RKO (cell line): ENCODE results near the gene ATG4B.
"Not testable (repeated sequence)": the region's sequence is repeated elsewhere in the genome, so short reads cannot be mapped to it uniquely, and the experiment has no call there.

Experiments used
- DNase-seq: peaks from one replicate; pipeline ENCODE4 v3.0.0-alpha.2; 2016; ENCODE audit warnings: low spot score

The ATG4B gene

GRCh38 chr2:241640165-241640795 lies 2.8 kb downstream of the ATG4B start:
- no peak for DNase-seq

GRCh38 chr2:241641631-241642030 lies 4.1 kb downstream of the ATG4B start:
- no peak for DNase-seq

GRCh38 chr2:241645056-241645914 lies 7.8 kb downstream of the ATG4B start:
- DNase-seq: no peak

GRCh38 chr2:241645915-241646645 lies 8.6 kb downstream of the ATG4B start:
- no peak for DNase-seq

GRCh38 chr2:241648453-241648852 lies 11.0 kb downstream of the ATG4B start:
- no peak for DNase-seq

GRCh38 chr2:241649404-241649803 lies 11.9 kb downstream of the ATG4B start:
- no peak for DNase-seq

GRCh38 chr2:241649927-241650326 lies 12.4 kb downstream of the ATG4B start:
- no peak for DNase-seq

GRCh38 chr2:241652142-241652541 lies 14.6 kb downstream of the ATG4B start:
- no peak for DNase-seq

- DNase-seq: no peak
Measured at GRCh38 chr2:241652722-241653121, 15.2 kb downstream of the ATG4B start.

- no peak for DNase-seq
Measured at GRCh38 chr2:241653210-241653750, 15.8 kb downstream of the ATG4B start.

GRCh38 chr2:241654551-241654950 lies 17.1 kb downstream of the ATG4B start:
- DNase-seq: no peak

- DNase-seq: no peak
Measured at GRCh38 chr2:241655516-241656189, 18.2 kb downstream of the ATG4B start.

- DNase-seq: no peak
Measured at GRCh38 chr2:241656190-241656741, 18.8 kb downstream of the ATG4B start.

GRCh38 chr2:241657786-241658254 lies 20.3 kb downstream of the ATG4B start:
- no peak for DNase-seq

- no peak for DNase-seq
Measured at GRCh38 chr2:241658296-241658695, 20.8 kb downstream of the ATG4B start.

- peak; percentile 51 for DNase-seq
Measured at GRCh38 chr2:241659150-241659739, 21.8 kb downstream of the ATG4B start.

- no peak for DNase-seq
Measured at GRCh38 chr2:241660593-241661213, 23.2 kb downstream of the ATG4B start.

- DNase-seq: not testable (repeated sequence)
Measured at GRCh38 chr2:241662731-241663130, 25.2 kb downstream of the ATG4B start.

- DNase-seq: no peak
Measured at GRCh38 chr2:241665731-241666440, 28.4 kb downstream of the ATG4B start.
